SK-N-SH (cell line): ENCODE data around the gene BCR. TPM values are rescaled to one million over a fixed set of nuclear protein-coding genes. Genes with fewer than 3 reads are reported as not detected.

ENCODE experiments used
- CTCF ChIA-PET: fragments of 300-600, 350-600 bp; formaldehyde crosslinking; extraction: SDS; loops from one replicate; lab custom pipeline; 2021; lab: Yijun Ruan, JAX
- POLR2A ChIA-PET: fragments of 350-600 bp; sonication (Branson Sonifier 250); formaldehyde crosslinking; extraction: SDS; loops from one replicate; lab custom pipeline; 2020; ENCODE audit warnings: antibody characterized with exemption, inconsistent platforms; lab: Yijun Ruan, JAX
- DNase-seq: peaks from one replicate; pipeline ENCODE4 v3.0.0; 2012
- H2AFZ ChIP-seq: fragments of 200-600 bp; sonication (generic); 2 replicates; pipeline ENCODE4 v1.8.1; 2016; ENCODE audit warnings: antibody characterized with exemption, mild to moderate bottlenecking, low read depth
- H3F3A ChIP-seq: fragments of 200-600 bp; sonication (generic); replicated peaks from 2 replicates; pipeline ENCODE3; 2016; ENCODE audit warnings: antibody characterized with exemption, mild to moderate bottlenecking; ENCODE audit not compliant: insufficient read depth
- H3K27ac ChIP-seq, 2 experiments: fragments of 200-500 bp in 1 of 2; fragments of 200-600 bp in 1 of 2; sonication (Bioruptor generic) in 1 of 2; sonication (generic), shearing (Covaris generic) in 1 of 2; 2 replicates each; pipeline versions ENCODE4 v1.5.1 to v1.6.1; 2014 to 2016; ENCODE audit warnings: low read depth in 2 of 2, inconsistent platforms in 1 of 2, low read length in 1 of 2, mild to moderate bottlenecking in 1 of 2, mixed read lengths in 1 of 2
- H3K27me3 ChIP-seq: fragments of 200-600 bp; sonication (generic), shearing (Covaris generic); 2 replicates; pipeline ENCODE4 v1.6.1; 2016; ENCODE audit warnings: mixed run types; ENCODE audit not compliant: insufficient read depth
- H3K36me3 ChIP-seq, 2 experiments: fragments of 200-500 bp in 1 of 2; fragments of 200-600 bp in 1 of 2; sonication (Bioruptor generic) in 1 of 2; sonication (generic) in 1 of 2; replicated peaks in 1 of 2; 2 replicates each; pipeline versions ENCODE3 to v1.5.1; 2014 to 2016; ENCODE audit warnings: low read length in 1 of 2, mild to moderate bottlenecking in 1 of 2; ENCODE audit not compliant: insufficient read depth in 2 of 2, control insufficient read depth in 1 of 2
- H3K4me1 ChIP-seq, 2 experiments: fragments of 200-500 bp in 1 of 2; fragments of 200-600 bp in 1 of 2; sonication (Bioruptor generic) in 1 of 2; sonication (generic), shearing (Covaris generic) in 1 of 2; 2 replicates each; pipeline versions ENCODE4 v1.5.1 to v1.6.1; 2014 to 2016; ENCODE audit warnings: low read depth in 1 of 2, low read length in 1 of 2, mixed run types in 1 of 2; ENCODE audit not compliant: insufficient read depth in 2 of 2, control insufficient read depth in 1 of 2
- H3K4me2 ChIP-seq: fragments of 200-600 bp; sonication (generic), shearing (Covaris generic); 2 replicates; pipeline ENCODE4 v1.6.1; 2017; ENCODE audit warnings: mixed run types
- H3K4me3 ChIP-seq, 2 experiments: fragments of 200-500 bp in 1 of 2; fragments of 200-600 bp in 1 of 2; sonication (Bioruptor generic) in 1 of 2; sonication (generic), shearing (Covaris generic) in 1 of 2; 2 replicates each; pipeline versions ENCODE4 v1.5.1 to v1.8.1; 2014 to 2016; ENCODE audit warnings: low read depth in 2 of 2, inconsistent platforms in 1 of 2, low read length in 1 of 2, mild to moderate bottlenecking in 1 of 2, mixed read lengths in 1 of 2, moderate library complexity in 1 of 2
- H3K79me2 ChIP-seq: fragments of 200-600 bp; sonication (generic); 2 replicates; pipeline ENCODE4 v1.8.1; 2017; ENCODE audit warnings: mild to moderate bottlenecking; ENCODE audit not compliant: insufficient read depth
- H3K9ac ChIP-seq: fragments of 200-600 bp; sonication (generic); 2 replicates; pipeline ENCODE4 v1.6.1; 2017; ENCODE audit warnings: mixed run types
- H3K9me2 ChIP-seq: fragments of 200-600 bp; sonication (generic); 2 replicates; pipeline ENCODE4 v1.6.1; 2017; ENCODE audit warnings: mixed run types
- H3K9me3 ChIP-seq: fragments of 200-600 bp; sonication (generic); 2 replicates; pipeline ENCODE4 v1.6.1; 2017; ENCODE audit warnings: mixed run types, mild to moderate bottlenecking, moderate library complexity
- H4K20me1 ChIP-seq: fragments of 200-600 bp; sonication (generic); 2 replicates; pipeline ENCODE4 v1.6.1; 2017; ENCODE audit warnings: mild to moderate bottlenecking, mixed run types; ENCODE audit not compliant: insufficient read depth
- CTCF ChIP-seq: fragments of 200-600 bp; sonication (generic); IDR thresholded peaks from 2 replicates; pipeline ENCODE4 v1.6.1; 2017; ENCODE audit warnings: antibody characterized with exemption, mild to moderate bottlenecking, moderate library complexity
- EZH2phosphoT487 ChIP-seq: fragments of 200-600 bp; sonication (generic); IDR thresholded peaks from 2 replicates; pipeline ENCODE4 v1.6.1; 2017; ENCODE audit warnings: low read depth, mixed run types, mild to moderate bottlenecking, antibody characterized with exemption, moderate library complexity, borderline replicate concordance
- GATA2 ChIP-seq: sonication (generic); formaldehyde crosslinking; IDR thresholded peaks from 2 replicates; pipeline ENCODE4 v1.5.0; 2020; ENCODE audit warnings: mild to moderate bottlenecking, missing genetic modification reagents
- MEF2A ChIP-seq: IDR thresholded peaks from 2 replicates; pipeline ENCODE4 v1.4.0; 2012; ENCODE audit warnings: low read depth, borderline replicate concordance
- MXI1 ChIP-seq: IDR thresholded peaks from 2 replicates; pipeline ENCODE4 v1.6.1; 2012; ENCODE audit warnings: mild to moderate bottlenecking, low read depth, low read length, improper control_type of control experiment
- NFIC ChIP-seq: IDR thresholded peaks from 2 replicates; pipeline ENCODE4 v1.4.0; 2012; ENCODE audit warnings: borderline replicate concordance
- POLR2AphosphoS5 ChIP-seq: IDR thresholded peaks from 2 replicates; pipeline ENCODE4 v1.6.1; 2012; ENCODE audit warnings: low read depth, low read length
- RCOR1 ChIP-seq: fragments of 150-350 bp; IDR thresholded peaks from 2 replicates; pipeline ENCODE4 v1.6.1; 2017; ENCODE audit warnings: antibody characterized with exemption, low read length
- RFX5 ChIP-seq: IDR thresholded peaks from 2 replicates; pipeline ENCODE4 v1.6.1; 2012; ENCODE audit warnings: mild to moderate bottlenecking, improper control_type of control experiment, low read length
- RXRA ChIP-seq: IDR thresholded peaks from 2 replicates; pipeline ENCODE4 v1.4.0; 2012; ENCODE audit warnings: low read depth, mild to moderate bottlenecking, borderline replicate concordance
- SMC3 ChIP-seq: IDR thresholded peaks from 2 replicates; pipeline ENCODE4 v1.6.1; 2012; ENCODE audit warnings: low read depth, low read length, improper control_type of control experiment
- ZBTB33 ChIP-seq: IDR thresholded peaks from 2 replicates; pipeline ENCODE4 v1.4.0; 2012; ENCODE audit warnings: low read depth, borderline replicate concordance
- WGBS: methylation state at CpG from one replicate; pipeline ENCODE4 v1.1.6; 2017; ENCODE audit warnings: low lambda C conversion rate; 5-methylcytosine and 5-hydroxymethylcytosine counted together
- polyA plus RNA-seq, 3 experiments: library from polyadenylated mRNA; depleted of rRNA; stranded (reverse); fragments of >200 nt; gene quantifications; 2 replicates each; pipeline ENCODE4 v1.2.3, GENCODE V29; 2012
- TF ChIP-seq, protein P1 (sequence below): IDR thresholded peaks from 2 replicates; pipeline ENCODE4 v1.4.0; 2012; ENCODE audit warnings: low read depth

Gene BCR
- polyA plus RNA-seq, 1 of the 3 experiments (the other 2 are of a cell fraction), result 50.9 TPM

- no peaks in the 10 kb centered on the region for H3K9me3 ChIP-seq
- H3K9ac ChIP-seq, result no peak overlapping the region
- H3K27me3 ChIP-seq, result no peaks in the 10 kb centered on the region
- WGBS, result 100% methylated on average over 1 of the region's 1 CpG
- H2AFZ ChIP-seq, result no peak overlapping the region
- H3K4me2 ChIP-seq, result no peak overlapping the region
- no peaks in the 10 kb centered on the region for H3F3A ChIP-seq
- H4K20me1 ChIP-seq, result no peaks in the 10 kb centered on the region
- no peak overlapping the region for H3K4me3 ChIP-seq
- H3K4me1 ChIP-seq, result peaks cover 6 to 17% of the 10 kb centered on the region in 2 experiments; a peak in 1 of 4 replicates
- no peaks in the 10 kb centered on the region for H3K9me2 ChIP-seq
- ChIA-PET POLR2A (no interaction called here), CTCF (interaction anchor here (1.0 kb wide), 1 partner anchor 10 kb away, joined by 3 read pairs; no protein-coding TSS in a partner anchor)
- H3K36me3 ChIP-seq, result peaks cover 0 to 2% of the 10 kb centered on the region in 2 experiments
- no peak overlapping the region for H3K27ac ChIP-seq
- DNase-seq, result no peak
- TF ChIP-seq RCOR1 (no peak), RXRA (no peak), GATA2 (no peak), SMC3 (no peak), MEF2A (no peak), POLR2AphosphoS5 (no peak), CTCF (no peak), NFIC (no peak), ZBTB33 (no peak)
- TF ChIP-seq, protein P1, sequence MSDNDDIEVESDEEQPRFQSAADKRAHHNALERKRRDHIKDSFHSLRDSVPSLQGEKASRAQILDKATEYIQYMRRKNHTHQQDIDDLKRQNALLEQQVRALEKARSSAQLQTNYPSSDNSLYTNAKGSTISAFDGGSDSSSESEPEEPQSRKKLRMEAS, result no peak
- H3K79me2 ChIP-seq, result peaks cover 4% of the 10 kb centered on the region; the same call in 1 of the 2 replicates
Observed at GRCh38 chr22:23143119-23143518, 37.2 kb upstream of the BCR start.

DNA sequence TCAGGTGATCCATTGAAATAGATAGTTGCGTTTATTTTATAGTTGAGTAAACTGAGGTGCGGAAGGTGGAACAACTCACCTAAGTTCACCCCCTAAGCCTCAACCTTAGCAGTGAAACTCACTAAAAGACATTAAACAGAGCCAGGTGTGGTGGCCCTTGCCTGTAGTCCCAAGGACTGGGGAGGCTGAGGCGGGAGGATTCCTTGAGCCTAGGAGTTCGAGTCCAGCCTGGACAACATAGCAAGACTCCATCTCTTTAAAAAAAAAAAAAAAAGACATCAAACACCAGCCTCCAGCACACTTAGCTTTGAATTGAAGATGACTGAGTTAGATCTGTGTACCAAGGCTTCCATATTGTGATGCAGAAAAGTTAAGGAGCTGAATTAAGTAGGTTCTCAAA, 35.9 kb upstream of the BCR start:
- H3K4me3 ChIP-seq, result peak overlapping the region; percentile 44 to 57
- WGBS, result 100% methylated on average over 4 of the region's 4 CpGs
- H3K9me3 ChIP-seq, result no peaks in the 10 kb centered on the region
- peak overlapping the region; percentile 92 for H2AFZ ChIP-seq
- no peaks in the 10 kb centered on the region for H3K9me2 ChIP-seq
- peak overlapping the region; percentile 75 for H3K4me2 ChIP-seq
- H3K27ac ChIP-seq, result peak overlapping the region; percentile 41 to 54; a peak in 2 of 4 replicates
- H3F3A ChIP-seq, result no peaks in the 10 kb centered on the region
- TF ChIP-seq NFIC (no peak), RFX5 (no peak), MXI1 (no peak), EZH2phosphoT487 (no peak)
- H4K20me1 ChIP-seq, result no peaks in the 10 kb centered on the region
- ChIA-PET CTCF (interaction anchor here (0.9 to 2.3 kb wide), 7 partner anchors 11 to 586 kb away, joined by 3 to 13 read pairs (median 3); partner anchors contain the start of gene PRAME), POLR2A (interaction anchor here (1.2 kb wide), 1 partner anchor 16 kb away, joined by 3 read pairs; no protein-coding TSS in a partner anchor)
- peaks cover 4% of the 10 kb centered on the region; the same call in 1 of the 2 replicates for H3K79me2 ChIP-seq
- H3K4me1 ChIP-seq, result peaks cover 6 to 17% of the 10 kb centered on the region in 2 experiments; a peak in 1 of 4 replicates
- H3K27me3 ChIP-seq, result no peaks in the 10 kb centered on the region
- peaks cover 0 to 6% of the 10 kb centered on the region in 2 experiments for H3K36me3 ChIP-seq
- H3K9ac ChIP-seq, result peak overlapping the region; percentile 50; the same call in 1 of the 2 replicates
- no peak for DNase-seq
